Mesothelial cell of epicardium (in vitro differentiated cells): ENCODE data around the gene MPIG6B. TPM values are rescaled to one million over a fixed set of nuclear protein-coding genes. Genes with fewer than 3 reads are reported as not detected.

ENCODE experiments used
- DNase-seq, 2 experiments: peaks; one replicate each; pipeline ENCODE4 v3.0.0; 2021; ENCODE audit warnings: low spot score in 2 of 2; ENCODE audit not compliant: unreplicated experiment in 2 of 2
- H3K27ac Mint-ChIP-seq: 2 replicates; pipeline ENCODE4 v1.8.0; 2021; ENCODE audit warnings: mixed read lengths
- H3K27me3 Mint-ChIP-seq: 2 replicates; pipeline ENCODE4 v1.8.0; 2021; ENCODE audit warnings: low read depth, mixed read lengths
- H3K36me3 Mint-ChIP-seq: 2 replicates; pipeline ENCODE4 v1.8.0; 2021; ENCODE audit warnings: mixed read lengths
- H3K4me1 Mint-ChIP-seq: 2 replicates; pipeline ENCODE4 v1.8.0; 2021; ENCODE audit warnings: mixed read lengths
- H3K4me3 Mint-ChIP-seq: 2 replicates; pipeline ENCODE4 v1.8.0; 2021; ENCODE audit warnings: mild to moderate bottlenecking, moderate library complexity, mixed read lengths
- H3K9me3 Mint-ChIP-seq: 2 replicates; pipeline ENCODE4 v1.8.0; 2021; ENCODE audit warnings: mixed read lengths
- total RNA-seq: library from RNA; stranded (reverse); gene quantifications from 3 replicates; pipeline ENCODE4 v1.2.1, GENCODE V29; 2021
- TF ChIP-seq, protein P1 (sequence below): fragments of 200-600 bp; sonication (generic); IDR thresholded peaks from one replicate; pipeline ENCODE4 v1.5.0; 2021; ENCODE audit warnings: antibody characterized with exemption; ENCODE audit not compliant: unreplicated experiment

Gene MPIG6B
- total RNA-seq, 1 donor from 2014 or later = 0.16 TPM

DNA sequence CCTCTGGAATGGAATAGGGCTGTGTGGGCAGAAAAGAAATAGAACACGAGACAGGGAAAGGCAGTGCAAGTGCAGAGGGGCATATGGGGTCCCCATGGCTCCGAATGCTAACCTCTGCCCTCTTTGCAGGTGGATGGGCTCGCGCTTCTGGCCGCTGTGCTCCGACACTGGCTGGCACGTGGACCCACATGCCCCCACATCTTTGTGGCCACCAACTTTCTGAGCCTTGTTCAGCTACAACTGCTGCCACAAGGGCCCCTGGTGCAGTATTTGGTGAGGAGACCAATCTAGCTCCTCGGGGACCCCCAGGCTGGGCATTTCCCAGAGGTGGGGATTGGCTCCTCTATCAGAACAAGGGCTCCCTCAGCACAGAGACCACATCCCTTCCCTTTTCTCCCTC is 38.2 kb downstream of the MPIG6B start:
- TF ChIP-seq, protein P1, sequence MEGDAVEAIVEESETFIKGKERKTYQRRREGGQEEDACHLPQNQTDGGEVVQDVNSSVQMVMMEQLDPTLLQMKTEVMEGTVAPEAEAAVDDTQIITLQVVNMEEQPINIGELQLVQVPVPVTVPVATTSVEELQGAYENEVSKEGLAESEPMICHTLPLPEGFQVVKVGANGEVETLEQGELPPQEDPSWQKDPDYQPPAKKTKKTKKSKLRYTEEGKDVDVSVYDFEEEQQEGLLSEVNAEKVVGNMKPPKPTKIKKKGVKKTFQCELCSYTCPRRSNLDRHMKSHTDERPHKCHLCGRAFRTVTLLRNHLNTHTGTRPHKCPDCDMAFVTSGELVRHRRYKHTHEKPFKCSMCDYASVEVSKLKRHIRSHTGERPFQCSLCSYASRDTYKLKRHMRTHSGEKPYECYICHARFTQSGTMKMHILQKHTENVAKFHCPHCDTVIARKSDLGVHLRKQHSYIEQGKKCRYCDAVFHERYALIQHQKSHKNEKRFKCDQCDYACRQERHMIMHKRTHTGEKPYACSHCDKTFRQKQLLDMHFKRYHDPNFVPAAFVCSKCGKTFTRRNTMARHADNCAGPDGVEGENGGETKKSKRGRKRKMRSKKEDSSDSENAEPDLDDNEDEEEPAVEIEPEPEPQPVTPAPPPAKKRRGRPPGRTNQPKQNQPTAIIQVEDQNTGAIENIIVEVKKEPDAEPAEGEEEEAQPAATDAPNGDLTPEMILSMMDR = no peak
- H3K9me3 Mint-ChIP-seq = no peaks in the 10 kb centered on the region
- no peak for DNase-seq
- H3K36me3 Mint-ChIP-seq = peaks cover 7% of the 10 kb centered on the region
- H3K27ac Mint-ChIP-seq = no peak overlapping the region
- H3K4me1 Mint-ChIP-seq = peaks cover 12% of the 10 kb centered on the region
- H3K27me3 Mint-ChIP-seq = no peaks in the 10 kb centered on the region
- no peak overlapping the region for H3K4me3 Mint-ChIP-seq

DNA sequence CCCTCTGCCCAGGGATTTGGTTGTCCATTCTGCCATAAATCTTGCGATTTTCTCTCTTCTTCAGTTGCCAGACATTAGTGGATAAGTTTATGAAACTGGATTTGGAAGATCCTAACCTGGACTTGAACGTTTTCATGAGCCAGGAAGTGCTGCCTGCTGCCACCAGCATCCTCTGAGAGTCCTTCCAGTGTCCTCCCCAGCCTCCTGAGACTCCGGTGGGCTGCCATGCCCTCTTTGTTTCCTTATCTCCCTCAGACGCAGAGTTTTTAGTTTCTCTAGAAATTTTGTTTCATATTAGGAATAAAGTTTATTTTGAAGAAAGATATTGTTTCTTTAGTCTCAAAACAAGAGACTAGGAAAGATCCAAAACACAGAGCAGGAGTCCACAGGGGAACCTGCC is 39.2 kb downstream of the MPIG6B start, which contains the start of gene SAPCD1:
Gene SAPCD1, plus strand, starts transcription at position 301 of the 400 bp plus-strand sequence. CDS start 399 bp downstream, outside the sequence.
- no peaks in the 10 kb centered on the region for H3K9me3 Mint-ChIP-seq

DNA sequence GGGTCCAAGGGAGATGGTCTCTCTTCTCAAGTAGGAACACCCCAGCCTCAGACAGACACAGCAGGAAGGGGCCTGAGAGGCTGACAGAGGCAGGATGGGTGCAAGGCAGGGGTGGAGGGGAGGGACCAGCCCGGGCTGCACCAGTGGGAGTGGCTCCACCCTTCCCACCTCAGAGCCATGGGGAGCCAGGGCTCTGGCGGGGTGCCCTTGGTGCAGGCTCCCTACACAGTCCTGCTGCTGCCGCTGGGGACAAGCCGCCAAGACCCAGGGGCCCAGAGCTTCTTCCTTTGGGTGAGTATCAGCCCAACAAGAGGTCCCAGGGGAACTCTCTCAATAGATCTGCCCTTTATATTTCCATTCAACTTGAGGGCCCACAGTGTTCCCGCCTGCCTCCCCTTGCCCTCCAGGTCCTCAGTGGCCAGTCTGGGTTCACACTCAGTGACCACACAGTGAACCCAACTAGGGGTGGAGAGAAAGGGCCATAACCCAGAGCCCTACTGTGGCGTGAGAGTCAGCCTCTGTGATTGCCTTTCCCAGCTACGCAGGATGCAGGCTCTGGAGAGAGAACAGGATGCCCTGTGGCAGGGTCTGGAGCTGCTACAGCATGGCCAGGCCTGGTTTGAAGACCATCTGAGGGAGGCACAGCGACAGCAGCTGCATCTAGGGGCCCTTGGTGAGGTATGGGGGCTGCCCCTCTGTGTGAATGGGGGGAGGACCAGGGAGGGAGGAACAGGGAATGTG is 39.9 kb downstream of the MPIG6B start:
- Mint-ChIP-seq H3K9me3 (no peaks in the 10 kb centered on the region), H3K27ac (no peak overlapping the region), H3K4me1 (peaks cover 12% of the 10 kb centered on the region), H3K27me3 (no peaks in the 10 kb centered on the region), H3K36me3 (peaks cover 7% of the 10 kb centered on the region), H3K4me3 (no peak overlapping the region)
- TF ChIP-seq, protein P1 = no peak
- no peak for DNase-seq

More for the DNA sequence above, 39.2 kb downstream of the MPIG6B start, which contains the start of gene SAPCD1:
- Mint-ChIP-seq H3K27me3 (no peaks in the 10 kb centered on the region), H3K4me1 (peaks cover 12% of the 10 kb centered on the region), H3K36me3 (peaks cover 7% of the 10 kb centered on the region), H3K27ac (no peak within 1 kb of the TSS), H3K4me3 (no peak within 1 kb of the TSS)
- TF ChIP-seq, protein P1 = no peak
- no peak for DNase-seq

DNA sequence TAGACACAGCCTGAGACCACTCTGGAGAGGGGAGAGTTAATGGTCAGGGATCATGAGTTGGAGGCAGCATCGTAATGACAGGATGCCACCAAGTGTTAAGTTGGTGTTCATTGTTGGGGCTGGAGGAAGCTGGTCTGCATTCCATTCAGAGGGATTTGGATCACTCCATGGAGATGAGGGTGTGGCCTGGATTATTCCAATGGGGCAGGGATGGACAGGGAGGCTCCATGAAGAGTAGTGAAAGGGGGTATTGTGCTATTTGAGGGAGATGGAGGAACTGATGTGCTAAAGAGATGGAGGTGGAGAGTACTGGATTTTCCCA is 40.4 kb downstream of the MPIG6B start:
- H3K9me3 Mint-ChIP-seq = no peaks in the 10 kb centered on the region
- DNase-seq = no peak
- TF ChIP-seq, protein P1 = no peak
- H3K36me3 Mint-ChIP-seq = peaks cover 7% of the 10 kb centered on the region
- no peak overlapping the region for H3K4me3 Mint-ChIP-seq
- peaks cover 12% of the 10 kb centered on the region for H3K4me1 Mint-ChIP-seq
- no peaks in the 10 kb centered on the region for H3K27me3 Mint-ChIP-seq
- H3K27ac Mint-ChIP-seq = no peak overlapping the region

DNA sequence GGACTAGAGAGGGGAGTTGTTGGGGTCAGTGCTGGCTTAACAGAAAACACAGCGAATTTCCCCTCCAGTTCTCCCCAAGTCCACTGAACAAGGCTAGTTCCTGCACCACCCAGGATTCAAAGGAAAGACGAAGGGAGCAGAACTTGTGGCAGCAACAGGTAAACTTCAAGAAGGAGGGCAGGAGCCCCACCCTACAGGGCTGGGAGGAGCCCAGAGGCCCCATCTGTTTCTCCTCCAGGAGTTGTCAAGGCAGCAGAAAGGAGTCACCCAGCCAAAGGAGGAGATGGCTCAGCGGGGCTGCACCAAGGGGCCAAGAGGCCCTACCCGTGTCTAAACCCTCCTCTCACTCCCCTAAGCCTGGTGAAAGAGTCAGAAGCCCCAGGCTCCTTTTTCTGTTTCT is 41.0 kb downstream of the MPIG6B start:
- Mint-ChIP-seq H3K4me1 (peaks cover 12% of the 10 kb centered on the region), H3K4me3 (no peak overlapping the region), H3K9me3 (no peaks in the 10 kb centered on the region), H3K27ac (peak overlapping the region; percentile 57), H3K27me3 (no peaks in the 10 kb centered on the region), H3K36me3 (peaks cover 3% of the 10 kb centered on the region)
- TF ChIP-seq, protein P1 = no peak
- DNase-seq = no peak
